H9 (cell line): ENCODE measurements around the gene OXTR. TPM values are rescaled to one million over a fixed set of nuclear protein-coding genes. Genes with fewer than 3 reads are reported as not detected.
A peak's percentile ranks its signal among the peaks of the same experiment; 100 is the strongest.

Source experiments
- DNase-seq: peaks from one replicate; pipeline ENCODE4 v3.0.0-alpha.2; 2017
- H2AFZ ChIP-seq: one replicate; pipeline ENCODE4 v1.6.1; 2013; ENCODE audit warnings: mild to moderate bottlenecking, low read length, control low read depth, moderate library complexity
- H2AK5ac ChIP-seq: 2 replicates; pipeline ENCODE4 v1.6.1; 2013; ENCODE audit warnings: low read length, control low read depth, mixed read lengths; ENCODE audit not compliant: insufficient read length
- H2BK120ac ChIP-seq: one replicate; pipeline ENCODE4 v1.6.1; 2013; ENCODE audit warnings: low read depth, mild to moderate bottlenecking, low read length, control low read depth, inconsistent platforms; ENCODE audit not compliant: poor library complexity, severe bottlenecking
- H2BK12ac ChIP-seq: 2 replicates; pipeline ENCODE4 v1.6.1; 2013; ENCODE audit warnings: low read length, control low read depth, mixed read lengths, low read depth; ENCODE audit not compliant: insufficient read length
- H2BK15ac ChIP-seq: 2 replicates; pipeline ENCODE4 v1.6.1; 2013; ENCODE audit warnings: low read depth, low read length, control low read depth
- H2BK20ac ChIP-seq: one replicate; pipeline ENCODE4 v1.6.1; 2013; ENCODE audit warnings: low read depth, mild to moderate bottlenecking, low read length, control low read depth, inconsistent platforms; ENCODE audit not compliant: poor library complexity, severe bottlenecking
- H2BK5ac ChIP-seq: 2 replicates; pipeline ENCODE4 v1.6.1; 2013; ENCODE audit warnings: low read length, control low read depth, mixed read lengths; ENCODE audit not compliant: insufficient read length
- H3K14ac ChIP-seq: 2 replicates; pipeline ENCODE4 v1.6.1; 2013; ENCODE audit warnings: low read length, control low read depth; ENCODE audit not compliant: insufficient read depth
- H3K18ac ChIP-seq: 2 replicates; pipeline ENCODE4 v1.6.1; 2013; ENCODE audit warnings: low read depth, mild to moderate bottlenecking, mixed read lengths, low read length, control low read depth; ENCODE audit not compliant: insufficient read length
- H3K23ac ChIP-seq: 2 replicates; pipeline ENCODE4 v1.6.1; 2013; ENCODE audit warnings: low read length, control low read depth, mixed read lengths, low read depth; ENCODE audit not compliant: insufficient read length
- H3K23me2 ChIP-seq: 2 replicates; pipeline ENCODE4 v1.6.1; 2013; ENCODE audit warnings: low read depth, mild to moderate bottlenecking, mixed read lengths, low read length, control low read depth; ENCODE audit not compliant: insufficient read length, poor library complexity, severe bottlenecking
- H3K27ac ChIP-seq: 2 replicates; pipeline ENCODE4 v1.5.1; 2013; ENCODE audit warnings: low read length, control low read depth, mixed read lengths, low read depth; ENCODE audit not compliant: insufficient read length
- H3K27me3 ChIP-seq: 2 replicates; pipeline ENCODE4 v1.6.1; 2013; ENCODE audit warnings: low read length, control low read depth, inconsistent platforms; ENCODE audit not compliant: insufficient read depth
- H3K4ac ChIP-seq: 2 replicates; pipeline ENCODE4 v1.6.1; 2013; ENCODE audit warnings: low read depth, mild to moderate bottlenecking, control low read depth, inconsistent platforms, low read length, moderate library complexity
- H3K4me1 ChIP-seq: 2 replicates; pipeline ENCODE4 v1.6.1; 2013; ENCODE audit warnings: low read length, control low read depth, inconsistent platforms; ENCODE audit not compliant: insufficient read depth
- H3K4me2 ChIP-seq: 2 replicates; pipeline ENCODE4 v1.6.1; 2013; ENCODE audit warnings: low read length, control low read depth, mixed read lengths; ENCODE audit not compliant: insufficient read length, insufficient read depth
- H3K56ac ChIP-seq: 2 replicates; pipeline ENCODE4 v1.6.1; 2013; ENCODE audit warnings: low read depth, mild to moderate bottlenecking, mixed read lengths, low read length, control low read depth; ENCODE audit not compliant: insufficient read length
- H3K79me1 ChIP-seq: 2 replicates; pipeline ENCODE4 v1.6.1; 2013; ENCODE audit warnings: low read depth, mild to moderate bottlenecking, moderate library complexity, low read length, control low read depth, inconsistent platforms; ENCODE audit not compliant: insufficient read depth, poor library complexity, severe bottlenecking
- H3K79me2 ChIP-seq: 2 replicates; pipeline ENCODE4 v1.6.1; 2013; ENCODE audit warnings: low read length, control low read depth, inconsistent platforms; ENCODE audit not compliant: insufficient read depth
- H3K9ac ChIP-seq: 2 replicates; pipeline ENCODE4 v1.6.1; 2013; ENCODE audit warnings: low read length, control low read depth, mixed read lengths; ENCODE audit not compliant: insufficient read length; ENCODE audit errors: extremely low read depth
- H3K9me3 ChIP-seq: one replicate; pipeline ENCODE4 v1.6.1; 2013; ENCODE audit warnings: low read depth, low read length, inconsistent platforms; ENCODE audit not compliant: control insufficient read depth
- H3T11ph ChIP-seq: one replicate; pipeline ENCODE4 v1.6.1; 2013; ENCODE audit warnings: mild to moderate bottlenecking, low read length, control low read depth, inconsistent platforms
- H4K20me1 ChIP-seq: one replicate; pipeline ENCODE4 v1.6.1; 2013; ENCODE audit not compliant: control insufficient read depth, insufficient read length, insufficient read depth
- H4K5ac ChIP-seq: 2 replicates; pipeline ENCODE4 v1.6.1; 2013; ENCODE audit warnings: low read depth, mild to moderate bottlenecking, mixed read lengths, low read length, control low read depth; ENCODE audit not compliant: insufficient read length
- H4K8ac ChIP-seq: replicated peaks from 2 replicates; pipeline ENCODE4 v1.6.1; 2013; ENCODE audit warnings: low read length, control low read depth, mixed read lengths, low read depth; ENCODE audit not compliant: insufficient read length
- H4K91ac ChIP-seq: 2 replicates; pipeline ENCODE4 v1.6.1; 2013; ENCODE audit warnings: low read depth, mild to moderate bottlenecking, moderate library complexity, mixed read lengths, low read length, control low read depth; ENCODE audit not compliant: insufficient read length
- H3K27ac Mint-ChIP-seq, 3 experiments: 2 replicates in 2 of 3; 3 replicates in 1 of 3; pipeline ENCODE4 v1.8.0; 2020 to 2021; ENCODE audit warnings: mixed read lengths in 3 of 3, mild to moderate bottlenecking in 1 of 3, moderate library complexity in 1 of 3
- H3K27me3 Mint-ChIP-seq: 2 replicates; pipeline ENCODE4 v1.8.0; 2021; ENCODE audit warnings: low read depth, mild to moderate bottlenecking, moderate library complexity, mixed read lengths
- H3K36me3 Mint-ChIP-seq, 3 experiments: 2 replicates in 2 of 3; 3 replicates in 1 of 3; pipeline ENCODE4 v1.8.0; 2020 to 2021; ENCODE audit warnings: low read depth in 3 of 3, mixed read lengths in 3 of 3; ENCODE audit not compliant: insufficient read depth in 1 of 3
- H3K4me1 Mint-ChIP-seq, 2 experiments: 2 replicates each; pipeline ENCODE4 v1.8.0; 2020; ENCODE audit warnings: mixed read lengths in 2 of 2
- H3K4me3 Mint-ChIP-seq, 2 experiments: 2 replicates in 1 of 2; 3 replicates in 1 of 2; pipeline ENCODE4 v1.8.0; 2020 to 2021; ENCODE audit warnings: mild to moderate bottlenecking in 2 of 2, mixed read lengths in 2 of 2, moderate library complexity in 1 of 2
- H3K9me3 Mint-ChIP-seq, 2 experiments: 2 replicates in 1 of 2; 3 replicates in 1 of 2; pipeline ENCODE4 v1.8.0; 2020; ENCODE audit warnings: mild to moderate bottlenecking in 2 of 2, mixed read lengths in 2 of 2, moderate library complexity in 1 of 2
- CTCF ChIP-seq: fragments of 200-600 bp; sonication (generic); conservative IDR thresholded peaks from 3 replicates; pipeline ENCODE4 v1.8.0; 2021; ENCODE audit warnings: antibody characterized with exemption, mild to moderate bottlenecking
- WGBS: extraction: QIAGEN DNeasy Blood & Tissue Kit; methylation state at CpG from one replicate; pipeline ENCODE4 v1.1.7; 2013; ENCODE audit warnings: missing lambda C conversion rate, low lambda C conversion rate, mixed read lengths; ENCODE audit not compliant: insufficient read length; ENCODE audit errors: extremely low coverage; 5-methylcytosine and 5-hydroxymethylcytosine counted together
- total RNA-seq: library from RNA; stranded (reverse); gene quantifications from 2 replicates; pipeline ENCODE4 v1.2.1, GENCODE V29; 2021

OXTR gene
- total RNA-seq, 1 experiment from 2014 or later: 1.7 TPM

- H3K14ac ChIP-seq: no peak overlapping the region
- no peak overlapping the region for H2AK5ac ChIP-seq
- H4K20me1 ChIP-seq: no peaks in the 10 kb centered on the region
- H3K79me2 ChIP-seq: no peaks in the 10 kb centered on the region
- H4K8ac ChIP-seq: no peak overlapping the region
- no peaks in the 10 kb centered on the region for H3K79me1 ChIP-seq
- no peaks in the 10 kb centered on the region for H3K4me1 ChIP-seq
- H2BK12ac ChIP-seq: no peak overlapping the region
- H3K18ac ChIP-seq: no peak overlapping the region
- no peak overlapping the region for H2BK120ac ChIP-seq
- no peak overlapping the region for H2BK20ac ChIP-seq
- peak; percentile 3 for DNase-seq
- no peak overlapping the region for H4K91ac ChIP-seq
- no peak overlapping the region for H2BK5ac ChIP-seq
- H4K5ac ChIP-seq: no peak overlapping the region
- no peak overlapping the region for H3K4me3 Mint-ChIP-seq
- TF ChIP-seq CTCF: no peak
- no peak overlapping the region for H3K9ac ChIP-seq
- H3K27me3 Mint-ChIP-seq: peaks cover 75% of the 10 kb centered on the region
- H3K4ac ChIP-seq: no peak overlapping the region
- H3K27ac ChIP-seq: no peak overlapping the region
- no peak overlapping the region for H3K23ac ChIP-seq
- H3K27me3 ChIP-seq: peaks cover 13% of the 10 kb centered on the region; the same call in 1 of the 2 replicates
- H3K9me3 ChIP-seq: no peaks in the 10 kb centered on the region
- no peak overlapping the region for H3K4me2 ChIP-seq
- no peaks in the 10 kb centered on the region for H3K9me3 Mint-ChIP-seq
- H3K56ac ChIP-seq: no peak overlapping the region
- no peak overlapping the region for H3T11ph ChIP-seq
- no peak overlapping the region for H2BK15ac ChIP-seq
- H3K4me1 Mint-ChIP-seq: peaks cover 9 to 11% of the 10 kb centered on the region in 2 experiments
- H3K23me2 ChIP-seq: peaks cover 4% of the 10 kb centered on the region
- no peak overlapping the region for H3K27ac Mint-ChIP-seq
- H2AFZ ChIP-seq: no peak overlapping the region
- no CpG with 5 or more reads among the region's 6 CpGs for WGBS
- no peaks in the 10 kb centered on the region; a peak in 1 of 7 replicates for H3K36me3 Mint-ChIP-seq
These were observed 4.9 kb downstream of the OXTR start for GRCh38 chr3:8764528-8764927.
